GM19099 (cell line): Measurements from ENCODE around the gene CNTN5.

Experiments
- POLR2A ChIP-seq: IDR thresholded peaks from 3 replicates; pipeline ENCODE4 v1.6.1; 2011; ENCODE audit warnings: low read depth; ENCODE audit not compliant: insufficient read length; ENCODE audit errors: extremely low read depth

Gene CNTN5

GRCh38 chr11:99135508-99135907, 114.8 kb downstream of the CNTN5 start:
- TF ChIP-seq POLR2A: no peak

- TF ChIP-seq POLR2A: no peak
Observed at GRCh38 chr11:99142237-99142636, 121.5 kb downstream of the CNTN5 start.

DNA sequence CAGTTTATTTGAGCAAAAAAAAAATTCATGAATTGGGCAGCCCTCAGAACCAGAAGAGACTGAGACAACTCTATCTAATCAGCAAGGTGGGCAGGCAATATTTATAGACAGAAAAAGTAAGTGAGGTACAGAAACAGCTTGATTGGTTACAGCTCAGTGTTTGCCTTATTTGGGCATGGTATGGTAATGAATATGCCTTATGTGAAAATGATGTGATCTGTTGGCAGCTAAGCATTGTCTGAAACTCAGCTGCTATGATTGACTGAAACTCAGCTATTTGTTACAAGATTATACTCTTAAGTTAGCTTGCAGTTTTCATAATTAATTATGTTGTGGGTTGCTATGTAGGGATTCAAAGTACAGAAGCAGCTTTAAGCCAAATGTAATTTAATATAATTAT, 127.6 kb downstream of the CNTN5 start:
- no peak for TF ChIP-seq POLR2A

- no peak for TF ChIP-seq POLR2A
Observed at GRCh38 chr11:99154277-99154676, 133.5 kb downstream of the CNTN5 start.

DNA sequence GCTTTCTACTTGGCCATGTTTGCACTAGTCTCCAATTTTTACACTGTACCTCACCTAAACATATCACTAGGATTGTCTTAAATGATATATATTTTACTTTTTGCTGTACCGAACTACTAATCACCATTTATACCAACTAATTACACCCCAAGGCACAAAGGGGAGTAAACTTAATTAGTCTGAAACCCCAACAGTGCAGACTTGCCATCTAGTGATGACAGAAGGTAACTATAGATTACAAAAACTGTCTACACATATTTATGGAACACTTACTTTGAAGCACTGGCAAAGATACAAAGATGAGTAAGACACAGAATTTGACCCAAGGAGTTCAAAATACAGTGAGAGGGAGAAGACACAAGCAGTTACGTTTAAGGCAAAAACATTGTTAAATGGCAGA, 139.7 kb downstream of the CNTN5 start:
- TF ChIP-seq POLR2A: no peak

- no peak for TF ChIP-seq POLR2A
Observed at GRCh38 chr11:99162819-99163218, 142.1 kb downstream of the CNTN5 start.

- TF ChIP-seq POLR2A: no peak
Observed at GRCh38 chr11:99170591-99170990, 149.8 kb downstream of the CNTN5 start.

DNA sequence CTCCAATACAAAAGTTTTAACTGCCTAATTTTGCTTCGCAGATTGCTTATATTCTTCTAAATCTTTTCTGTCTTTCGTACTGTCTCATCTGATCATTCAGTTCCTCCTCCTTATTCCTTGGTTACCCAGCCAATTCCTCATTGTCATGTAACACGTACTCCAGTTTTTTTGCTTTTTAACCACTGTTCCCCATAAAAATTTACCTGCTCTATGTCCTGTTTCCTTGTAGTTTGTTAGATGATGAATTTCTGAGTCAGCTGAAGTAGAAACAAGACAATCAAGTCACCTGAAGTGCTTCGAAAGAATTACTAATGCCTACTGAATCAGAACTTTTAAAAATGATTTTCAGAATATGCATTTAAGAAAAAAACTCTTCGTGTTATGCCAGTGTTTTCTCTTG, 150.6 kb downstream of the CNTN5 start:
- TF ChIP-seq POLR2A: no peak

GRCh38 chr11:99176430-99176829, 155.7 kb downstream of the CNTN5 start:
- TF ChIP-seq POLR2A: no peak

GRCh38 chr11:99177446-99177845, 156.7 kb downstream of the CNTN5 start:
- no peak for TF ChIP-seq POLR2A

DNA sequence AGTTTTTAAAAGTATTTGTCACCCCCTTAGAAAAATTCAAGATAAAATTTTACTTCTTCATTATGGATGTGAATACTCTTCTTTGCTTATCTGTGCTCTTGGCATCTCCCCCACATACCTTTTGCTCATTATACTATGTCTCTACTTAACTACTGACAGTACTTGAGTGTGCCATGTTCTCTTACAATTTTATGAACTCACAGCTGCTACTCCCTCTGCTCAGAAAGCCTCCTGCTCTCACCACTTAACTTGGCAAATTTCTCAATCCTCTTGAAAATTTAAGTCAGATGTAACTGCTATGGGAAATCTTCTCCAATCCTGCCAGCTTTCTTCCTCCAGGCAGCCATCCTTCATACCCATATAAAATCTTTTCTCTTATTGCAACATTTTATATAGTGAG, 163.4 kb downstream of the CNTN5 start:
- no peak for TF ChIP-seq POLR2A

DNA sequence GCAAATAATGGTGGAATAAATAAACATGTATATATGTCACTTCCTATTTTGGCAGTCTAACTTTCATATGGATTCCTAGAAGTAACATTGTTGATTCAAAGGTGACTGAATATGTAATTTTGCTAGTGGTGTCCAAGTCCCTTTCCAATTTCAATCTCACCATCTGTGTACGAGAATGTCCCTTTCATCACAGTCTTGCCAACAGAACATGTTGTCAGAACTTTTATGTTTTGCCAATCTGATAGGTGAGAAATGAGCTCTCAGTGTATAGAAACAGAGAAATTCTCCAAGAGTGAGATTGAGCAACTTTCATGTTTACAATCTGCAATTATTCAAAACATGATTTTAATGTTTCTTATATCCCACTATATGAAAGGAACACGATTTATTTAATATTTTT, 167.5 kb downstream of the CNTN5 start:
- no peak for TF ChIP-seq POLR2A

GRCh38 chr11:99192716-99193115, 172.0 kb downstream of the CNTN5 start:
- TF ChIP-seq POLR2A: no peak

- TF ChIP-seq POLR2A: no peak
Observed at GRCh38 chr11:99197477-99197876, 176.7 kb downstream of the CNTN5 start.

- TF ChIP-seq POLR2A: no peak
Observed at GRCh38 chr11:99198215-99198614, 177.5 kb downstream of the CNTN5 start.

GRCh38 chr11:99199341-99199740, 178.6 kb downstream of the CNTN5 start:
- TF ChIP-seq POLR2A: no peak

DNA sequence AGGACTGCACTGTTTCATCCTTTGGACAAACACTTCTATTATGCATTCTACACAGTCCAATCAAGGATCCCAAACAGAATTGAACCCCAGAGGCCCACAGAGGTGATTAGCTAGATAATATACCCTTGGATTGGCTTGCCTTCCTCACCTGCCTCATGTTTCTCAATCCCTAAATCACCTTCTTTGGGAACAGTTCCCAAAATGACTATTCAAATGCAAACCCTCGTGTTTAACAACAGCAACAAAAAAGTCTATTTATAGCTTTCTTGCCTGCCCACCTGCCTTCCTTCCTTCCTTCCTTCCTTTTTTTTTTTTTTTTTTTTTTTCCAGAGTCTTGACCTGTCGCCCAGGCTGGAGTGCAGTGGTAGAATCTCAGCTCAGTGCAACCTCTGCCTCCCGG, 180.0 kb downstream of the CNTN5 start:
- TF ChIP-seq POLR2A: no peak

GRCh38 chr11:99208813-99209212, 188.1 kb downstream of the CNTN5 start:
- TF ChIP-seq POLR2A: no peak
